Testis (tissue), 2 donors: ENCODE data around the gene MGLL.

ENCODE experiments used
- CTCF ChIP-seq, 3 experiments: fragments of 450-650 bp in 2 of 3; fragments of 200-600 bp in 1 of 3; sonication (generic) in 1 of 3; IDR thresholded peaks; one replicate each; pipeline ENCODE4 v1.5.1; 2016 to 2019; ENCODE audit warnings: antibody characterized with exemption in 3 of 3, mild to moderate bottlenecking in 2 of 3, moderate library complexity in 1 of 3
- POLR2A ChIP-seq: fragments of 450-650 bp; IDR thresholded peaks from one replicate; pipeline ENCODE4 v1.6.1; 2017; ENCODE audit warnings: antibody characterized with exemption, mild to moderate bottlenecking, moderate library complexity

GRCh38 chr3:127780536-127781400 lies 41.5 kb downstream of the MGLL start:
- no peak for TF ChIP-seq CTCF (IDR thresholded peaks at IDR 0.05)
- TF ChIP-seq POLR2A: no peak
